ENCODE measurements around the gene CD164L2.
"Not testable (repeated sequence)": the region's sequence is repeated elsewhere in the genome, so short reads cannot be mapped to it uniquely, and the experiment has no call there.

CD164L2 gene

GRCh38 chr1:27398405-27399149 is 15.4 kb upstream of the CD164L2 start:
- Mint-ChIP-seq H3K4me3 (no peak overlapping the region), H3K36me3 (no peaks in the 10 kb centered on the region), H3K27ac (peak overlapping the region; percentile 67), H3K27me3 (no peaks in the 10 kb centered on the region), H3K4me1 (peaks cover 31% of the 10 kb centered on the region), H3K9me3 (no peaks in the 10 kb centered on the region)
- ATAC-seq, result no peak

GRCh38 chr1:27397749-27398148 is 14.6 kb upstream of the CD164L2 start:
- no peak overlapping the region for H3K4me3 Mint-ChIP-seq
- H3K36me3 Mint-ChIP-seq, result no peaks in the 10 kb centered on the region
- no peaks in the 10 kb centered on the region for H3K27me3 Mint-ChIP-seq
- no peaks in the 10 kb centered on the region for H3K9me3 Mint-ChIP-seq
- ATAC-seq, result no peak
- peaks cover 27% of the 10 kb centered on the region for H3K4me1 Mint-ChIP-seq
- H3K27ac Mint-ChIP-seq, result peak overlapping the region; percentile 8

- Mint-ChIP-seq H3K27ac (no peak overlapping the region), H3K9me3 (no peaks in the 10 kb centered on the region), H3K4me3 (no peak overlapping the region), H3K27me3 (no peaks in the 10 kb centered on the region), H3K36me3 (no peaks in the 10 kb centered on the region), H3K4me1 (peaks cover 27% of the 10 kb centered on the region)
- no peak for ATAC-seq
These were observed 14.0 kb upstream of the CD164L2 start for GRCh38 chr1:27397110-27397509.

GRCh38 chr1:27395441-27396195 is 12.5 kb upstream of the CD164L2 start:
- no peak overlapping the region for H3K27ac Mint-ChIP-seq
- H3K9me3 Mint-ChIP-seq, result no peaks in the 10 kb centered on the region
- peak; percentile 65 for ATAC-seq
- H3K36me3 Mint-ChIP-seq, result no peaks in the 10 kb centered on the region
- H3K4me1 Mint-ChIP-seq, result peaks cover 31% of the 10 kb centered on the region
- no peak overlapping the region for H3K4me3 Mint-ChIP-seq
- no peaks in the 10 kb centered on the region for H3K27me3 Mint-ChIP-seq

- no peaks in the 10 kb centered on the region for H3K36me3 Mint-ChIP-seq
- no peaks in the 10 kb centered on the region for H3K27me3 Mint-ChIP-seq
- no peak for ATAC-seq
- no peaks in the 10 kb centered on the region for H3K9me3 Mint-ChIP-seq
- no peak overlapping the region for H3K27ac Mint-ChIP-seq
- H3K4me1 Mint-ChIP-seq, result peaks cover 31% of the 10 kb centered on the region
- H3K4me3 Mint-ChIP-seq, result no peak overlapping the region
These were observed 11.8 kb upstream of the CD164L2 start for GRCh38 chr1:27394925-27395324.

GRCh38 chr1:27394282-27394658 is 11.1 kb upstream of the CD164L2 start:
- no peaks in the 10 kb centered on the region for H3K36me3 Mint-ChIP-seq
- peaks cover 31% of the 10 kb centered on the region for H3K4me1 Mint-ChIP-seq
- H3K9me3 Mint-ChIP-seq, result no peaks in the 10 kb centered on the region
- H3K27ac Mint-ChIP-seq, result no peak overlapping the region
- no peak for ATAC-seq
- no peaks in the 10 kb centered on the region for H3K27me3 Mint-ChIP-seq
- H3K4me3 Mint-ChIP-seq, result no peak overlapping the region

GRCh38 chr1:27393641-27394281 is 10.6 kb upstream of the CD164L2 start:
- H3K27me3 Mint-ChIP-seq, result no peaks in the 10 kb centered on the region
- ATAC-seq, result no peak
- H3K4me3 Mint-ChIP-seq, result no peak overlapping the region
- H3K4me1 Mint-ChIP-seq, result peaks cover 32% of the 10 kb centered on the region
- no peak overlapping the region for H3K27ac Mint-ChIP-seq
- no peaks in the 10 kb centered on the region for H3K9me3 Mint-ChIP-seq
- H3K36me3 Mint-ChIP-seq, result no peaks in the 10 kb centered on the region

GRCh38 chr1:27392778-27393635 is 9.9 kb upstream of the CD164L2 start:
- H3K27me3 Mint-ChIP-seq, result no peaks in the 10 kb centered on the region
- peak overlapping the region; percentile 81 for H3K27ac Mint-ChIP-seq
- peaks cover 36% of the 10 kb centered on the region for H3K4me1 Mint-ChIP-seq
- H3K36me3 Mint-ChIP-seq, result no peaks in the 10 kb centered on the region
- no peaks in the 10 kb centered on the region for H3K9me3 Mint-ChIP-seq
- peak; percentile 2 for ATAC-seq
- H3K4me3 Mint-ChIP-seq, result peak overlapping the region; percentile 72

- Mint-ChIP-seq H3K4me1 (peaks cover 36% of the 10 kb centered on the region), H3K36me3 (no peaks in the 10 kb centered on the region), H3K27me3 (no peaks in the 10 kb centered on the region), H3K9me3 (no peaks in the 10 kb centered on the region), H3K27ac (peak within 1 kb of the TSS; percentile 81), H3K4me3 (peak within 1 kb of the TSS; percentile 85)
- ATAC-seq, result peak; percentile 95
These were observed 9.1 kb upstream of the CD164L2 start, which contains the start of gene GPR3 for GRCh38 chr1:27392096-27392777. GPR3 (plus strand) TSS chr1:27392622; CDS start chr1:27393799, 1,177 bp downstream.

GRCh38 chr1:27391511-27392095 is 8.5 kb upstream of the CD164L2 start:
- ATAC-seq, result no peak
- peaks cover 36% of the 10 kb centered on the region for H3K4me1 Mint-ChIP-seq
- H3K27ac Mint-ChIP-seq, result peak overlapping the region; percentile 81

GRCh38 chr1:27388337-27389005 is 5.3 kb upstream of the CD164L2 start:
- no peak for ATAC-seq
- H3K27ac Mint-ChIP-seq, result no peak overlapping the region
- H3K9me3 Mint-ChIP-seq, result no peaks in the 10 kb centered on the region
- H3K27me3 Mint-ChIP-seq, result no peaks in the 10 kb centered on the region
- no peaks in the 10 kb centered on the region for H3K36me3 Mint-ChIP-seq
- no peak overlapping the region for H3K4me3 Mint-ChIP-seq
- H3K4me1 Mint-ChIP-seq, result peaks cover 25% of the 10 kb centered on the region

More at GRCh38 chr1:27391511-27392095, 8.5 kb upstream of the CD164L2 start:
- H3K4me3 Mint-ChIP-seq, result peak overlapping the region; percentile 85
- H3K36me3 Mint-ChIP-seq, result no peaks in the 10 kb centered on the region
- no peaks in the 10 kb centered on the region for H3K27me3 Mint-ChIP-seq
- no peaks in the 10 kb centered on the region for H3K9me3 Mint-ChIP-seq

GRCh38 chr1:27384797-27385196 is 1.7 kb upstream of the CD164L2 start:
- peaks cover 13% of the 10 kb centered on the region for H3K4me1 Mint-ChIP-seq
- not testable (repeated sequence) for H3K27ac Mint-ChIP-seq, H3K9me3 Mint-ChIP-seq, ATAC-seq, H3K4me3 Mint-ChIP-seq, H3K36me3 Mint-ChIP-seq, H3K27me3 Mint-ChIP-seq

GRCh38 chr1:27383661-27384060 is 528 bp upstream of the CD164L2 start:
- no peak for ATAC-seq
- Mint-ChIP-seq H3K4me1 (peaks cover 12% of the 10 kb centered on the region), H3K27ac (no peak overlapping the region), H3K9me3 (no peaks in the 10 kb centered on the region), H3K4me3 (no peak overlapping the region), H3K27me3 (no peaks in the 10 kb centered on the region), H3K36me3 (no peaks in the 10 kb centered on the region)

Data from stimulated activated memory B cell treated with anti-CD40 and anti-IgM and Interleukin-4, amounts not matched to agents 10 μg/mL and 1 μg/mL and 100 μg/mL, for 72 hours (primary cell).